ENCODE data around the gene GALNT9. TPM values are rescaled to one million over a fixed set of nuclear protein-coding genes. Genes with fewer than 3 reads are reported as not detected.

Gene GALNT9
- total RNA-seq, 2 experiments from 2014 or later, result not detected

GRCh38 chr12:132263061-132263360 is 66.4 kb downstream of the GALNT9 start:
- Histone ChIP-seq H3K36me3 (ENCODE audit: insufficient read depth, low read length) (no peaks in the 10 kb centered on the region), H3K9me3 (ENCODE audit: control insufficient read depth in 1 of 2, insufficient read depth in 1 of 2, low read length in 2 of 2) (peaks cover 0 to 5% of the 10 kb centered on the region in 2 experiments), H3K4me1 (ENCODE audit: insufficient read depth, low read length) (no peaks in the 10 kb centered on the region), H3K27ac (ENCODE audit: low read depth in 1 of 2, low read length in 2 of 2) (no peak overlapping the region), H3K27me3 (ENCODE audit: control insufficient read depth in 1 of 2, insufficient read depth in 2 of 2, low read length in 2 of 2) (peaks cover 0 to 3% of the 10 kb centered on the region in 2 experiments), H3K4me3 (ENCODE audit: low read length) (no peak overlapping the region)
- ChIA-PET POLR2A (no interaction called here), CTCF (no interaction called here)
- no peak for TF ChIP-seq CTCF (IDR thresholded peaks at IDR 0.05)
- no peaks in the 10 kb centered on the region for H3K9me3 Mint-ChIP-seq
- no peak overlapping the region for H3K27ac Mint-ChIP-seq
- no peak overlapping the region for H3K4me3 Mint-ChIP-seq
- H3K36me3 Mint-ChIP-seq (ENCODE audit: low read depth), result no peaks in the 10 kb centered on the region
- no peaks in the 10 kb centered on the region for H3K27me3 Mint-ChIP-seq
- no peaks in the 10 kb centered on the region for H3K4me1 Mint-ChIP-seq (ENCODE audit: low read depth)
- ATAC-seq (ENCODE audit: poor library complexity) (no peak), DNase-seq (no peak)
- intact Hi-C loops (cut with DNase I, micrococcal nuclease), result no loop called here

- no peak for ATAC-seq (ENCODE audit: poor library complexity)
- ChIA-PET POLR2A (no interaction called here), CTCF (no interaction called here)
- no peak for DNase-seq
- no peak overlapping the region for H3K27ac Mint-ChIP-seq
- no peaks in the 10 kb centered on the region for H3K4me1 Mint-ChIP-seq (ENCODE audit: low read depth)
- intact Hi-C loops (cut with DNase I, micrococcal nuclease), result no loop called here
- no peaks in the 10 kb centered on the region for H3K27me3 Mint-ChIP-seq
- peaks cover 0 to 3% of the 10 kb centered on the region in 2 experiments for H3K27me3 ChIP-seq (ENCODE audit: control insufficient read depth in 1 of 2, insufficient read depth in 2 of 2, low read length in 2 of 2)
- no peak for TF ChIP-seq CTCF (IDR thresholded peaks at IDR 0.05)
- H3K9me3 Mint-ChIP-seq, result no peaks in the 10 kb centered on the region
- no peaks in the 10 kb centered on the region for H3K36me3 Mint-ChIP-seq (ENCODE audit: low read depth)
- H3K4me3 ChIP-seq (ENCODE audit: low read length), result no peak overlapping the region
- H3K9me3 ChIP-seq (ENCODE audit: control insufficient read depth in 1 of 2, insufficient read depth in 1 of 2, low read length in 2 of 2), result peaks cover 0 to 5% of the 10 kb centered on the region in 2 experiments
- H3K4me1 ChIP-seq (ENCODE audit: insufficient read depth, low read length), result no peaks in the 10 kb centered on the region
- H3K27ac ChIP-seq (ENCODE audit: low read depth in 1 of 2, low read length in 2 of 2), result no peak overlapping the region
- H3K36me3 ChIP-seq (ENCODE audit: insufficient read depth, low read length), result no peaks in the 10 kb centered on the region
- no peak overlapping the region for H3K4me3 Mint-ChIP-seq
Observed at GRCh38 chr12:132262256-132263060, 66.9 kb downstream of the GALNT9 start.

- no peaks in the 10 kb centered on the region for H3K36me3 Mint-ChIP-seq (ENCODE audit: low read depth)
- intact Hi-C loops (cut with DNase I, micrococcal nuclease), result no loop called here
- no peak overlapping the region for H3K4me3 ChIP-seq (ENCODE audit: low read length)
Observed at GRCh38 chr12:132261328-132262138, 67.9 kb downstream of the GALNT9 start.

More at GRCh38 chr12:132261328-132262138, 67.9 kb downstream of the GALNT9 start:
- H3K27me3 Mint-ChIP-seq, result no peaks in the 10 kb centered on the region
- Histone ChIP-seq H3K27ac (ENCODE audit: low read depth in 1 of 2, low read length in 2 of 2) (no peak overlapping the region), H3K27me3 (ENCODE audit: control insufficient read depth in 1 of 2, insufficient read depth in 2 of 2, low read length in 2 of 2) (peaks cover 0 to 3% of the 10 kb centered on the region in 2 experiments), H3K36me3 (ENCODE audit: insufficient read depth, low read length) (no peaks in the 10 kb centered on the region), H3K4me1 (ENCODE audit: insufficient read depth, low read length) (no peaks in the 10 kb centered on the region), H3K9me3 (ENCODE audit: control insufficient read depth in 1 of 2, insufficient read depth in 1 of 2, low read length in 2 of 2) (no peaks in the 10 kb centered on the region)
- no peaks in the 10 kb centered on the region for H3K9me3 Mint-ChIP-seq
- H3K4me1 Mint-ChIP-seq (ENCODE audit: low read depth), result no peaks in the 10 kb centered on the region
- no peak overlapping the region for H3K4me3 Mint-ChIP-seq
- TF ChIP-seq CTCF (IDR thresholded peaks at IDR 0.05), result no peak
- ChIA-PET CTCF (no interaction called here), POLR2A (no interaction called here)
- ATAC-seq (ENCODE audit: poor library complexity) (no peak), DNase-seq (no peak)
- no peak overlapping the region for H3K27ac Mint-ChIP-seq

Data from CD4-positive, alpha-beta T cell (primary cell).